ENCODE data around the gene ENTPD8. TPM values are rescaled to one million over a fixed set of nuclear protein-coding genes. Genes with fewer than 3 reads are reported as not detected.

ENTPD8 gene
- total and polyA plus RNA-seq, 2 of the 13 experiments (the other 11 are each of a cell fraction or from before 2014, with no cell fraction given), result 0.26 to 0.44 TPM

DNA sequence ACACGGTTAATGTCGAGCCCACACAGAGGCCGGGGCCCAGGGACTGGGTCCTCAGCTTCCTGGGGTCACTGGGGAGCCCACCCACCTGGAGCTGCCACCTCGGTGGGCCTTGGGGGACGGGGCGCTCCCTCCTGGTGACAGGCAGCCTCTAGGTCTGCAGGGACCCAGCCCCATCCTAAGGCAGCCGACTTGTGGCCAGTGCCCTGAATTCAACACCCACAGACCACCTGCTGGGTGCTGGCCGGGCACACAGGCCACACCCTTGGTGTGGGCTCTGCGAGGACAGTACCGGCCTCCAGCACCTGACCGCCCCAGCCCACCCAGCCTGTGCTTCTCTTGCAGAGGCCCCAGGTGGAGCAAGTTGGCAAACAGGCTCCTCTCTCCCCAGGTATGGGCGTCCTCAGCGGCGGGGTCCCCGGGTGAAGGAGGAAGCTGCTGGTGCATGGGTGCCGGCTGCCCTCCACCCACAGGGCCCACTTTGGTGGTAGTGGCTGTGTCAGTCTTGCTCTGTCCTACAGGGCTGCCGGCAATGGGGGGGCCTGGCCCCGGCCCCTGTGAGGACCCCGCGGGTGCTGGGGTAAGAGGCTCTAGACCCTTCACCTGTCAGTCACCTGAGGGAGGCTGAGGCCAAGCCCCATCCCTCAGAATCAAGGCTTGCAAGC, 8.3 kb downstream of the ENTPD8 start:
- Histone ChIP-seq H3K36me3 (replicated peaks in 1 of 2; ENCODE audit: control insufficient read depth in 1 of 2, insufficient read depth in 2 of 2, low read length in 2 of 2) (no peaks in the 10 kb centered on the region), H3K4me2 (ENCODE audit: low read depth, low read length) (no peak overlapping the region), H3K27me3 (ENCODE audit: control insufficient read depth in 1 of 2, insufficient read depth in 2 of 2, low read length in 2 of 2) (peaks cover 8 to 19% of the 10 kb centered on the region in 2 experiments; a peak in 3 of 5 replicates), H3K79me2 (ENCODE audit: insufficient read depth, low read length) (no peaks in the 10 kb centered on the region), H3K4me3 (replicated peaks in 1 of 3; ENCODE audit: insufficient read depth in 1 of 3, low read depth in 2 of 3, low read length in 3 of 3) (no peak overlapping the region), H3K9ac (ENCODE audit: insufficient read depth, low read depth, low read length) (no peak overlapping the region), H4K20me1 (ENCODE audit: insufficient read depth, low read length) (no peaks in the 10 kb centered on the region), H3K9me3 (ENCODE audit: low read length) (no peaks in the 10 kb centered on the region), H2AFZ (ENCODE audit: low read length) (no peak overlapping the region), H3K4me1 (ENCODE audit: insufficient read depth, low read length) (peaks cover 23% of the 10 kb centered on the region), H3K27ac (ENCODE audit: extremely low read length, insufficient read depth, low read length) (no peak overlapping the region)
- BruUV-seq (replicated peaks), result no TSS peak
- 58% methylated on average over 4 of the region's 20 CpGs for WGBS (ENCODE audit: low lambda C conversion rate)
- no peak for FAIRE-seq
- DNase-seq (ENCODE audit: low spot score), result no peak
- no peak for ATAC-seq
- ChIA-PET CTCF (ENCODE audit: low intra/inter-chr PET ratio, low total read pairs) (no interaction called here), POLR2A (interaction anchor here (0.7 to 1.9 kb wide), 2 partner anchors 9 to 23 kb away, joined by 5 to 7 read pairs; partner anchors contain the start of gene ENTPD8)
- intact Hi-C loops (cut with micrococcal nuclease; ENCODE audit: unreplicated experiment), result no loop called here
- TF ChIP-seq TCF7L2 (IDR thresholded peaks at IDR 0.05; ENCODE audit: low read depth, low read length) (no peak), AGO1 (IDR thresholded peaks at IDR 0.05; ENCODE audit: low read depth, low read length, poor library complexity, severe bottlenecking) (peak; percentile 8)
- in situ Hi-C loops (cut with HindIII; ENCODE audit: extremely low pct_ligation_motif_present, low pct_unique_long_range_greater_than_20kb), result no loop called here

DNA sequence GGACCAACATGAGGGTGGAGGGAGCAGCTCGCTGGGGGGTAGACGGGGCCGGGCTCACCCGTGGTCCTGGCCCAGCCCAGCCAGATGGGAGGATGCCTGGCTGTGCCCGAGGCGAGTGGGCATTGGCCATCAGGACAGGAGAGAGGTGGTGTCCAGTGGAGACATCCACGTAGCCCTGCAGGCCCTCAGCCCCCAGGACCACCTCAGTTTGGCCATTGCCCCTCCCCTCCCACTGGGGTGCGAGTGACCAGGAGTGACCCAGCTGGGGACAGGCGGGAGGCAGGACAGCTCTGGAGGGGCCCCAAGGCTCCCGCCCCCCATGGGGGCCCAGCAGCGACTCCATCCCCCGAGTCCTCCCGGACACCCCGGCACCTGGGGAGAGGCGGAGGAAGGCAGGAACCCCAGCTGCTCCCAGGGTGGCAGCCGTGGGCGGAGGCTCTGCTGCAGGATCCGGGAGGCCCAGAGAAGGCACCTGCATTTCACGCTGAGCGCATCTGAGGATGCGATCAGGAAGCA, 9.7 kb downstream of the ENTPD8 start:
- Histone ChIP-seq H4K20me1 (ENCODE audit: insufficient read depth, low read length) (no peaks in the 10 kb centered on the region), H3K79me2 (ENCODE audit: insufficient read depth, low read length) (no peaks in the 10 kb centered on the region), H3K9me3 (ENCODE audit: low read length) (no peaks in the 10 kb centered on the region), H3K27ac (ENCODE audit: extremely low read length, insufficient read depth, low read length) (no peak overlapping the region), H3K4me3 (replicated peaks in 1 of 3; ENCODE audit: insufficient read depth in 1 of 3, low read depth in 2 of 3, low read length in 3 of 3) (no peak overlapping the region), H3K4me1 (ENCODE audit: insufficient read depth, low read length) (peaks cover 16% of the 10 kb centered on the region), H3K36me3 (replicated peaks in 1 of 2; ENCODE audit: control insufficient read depth in 1 of 2, insufficient read depth in 2 of 2, low read length in 2 of 2) (no peaks in the 10 kb centered on the region), H2AFZ (ENCODE audit: low read length) (no peak overlapping the region), H3K4me2 (ENCODE audit: low read depth, low read length) (no peak overlapping the region), H3K9ac (ENCODE audit: insufficient read depth, low read depth, low read length) (no peak overlapping the region), H3K27me3 (ENCODE audit: control insufficient read depth in 1 of 2, insufficient read depth in 2 of 2, low read length in 2 of 2) (peaks cover under 1 to 6% of the 10 kb centered on the region in 2 experiments; a peak in 3 of 5 replicates)
- ATAC-seq (no peak), FAIRE-seq (no peak), DNase-seq (ENCODE audit: low spot score) (no peak)
- ChIA-PET POLR2A (interaction anchor here (1.9 kb wide), 1 partner anchor 10 kb away, joined by 7 read pairs; the partner anchor contains the start of gene ENTPD8), CTCF (ENCODE audit: low intra/inter-chr PET ratio, low total read pairs) (no interaction called here)
- in situ Hi-C loops (cut with HindIII; ENCODE audit: extremely low pct_ligation_motif_present, low pct_unique_long_range_greater_than_20kb), result no loop called here
- 75% methylated on average over 7 of the region's 21 CpGs for WGBS (ENCODE audit: low lambda C conversion rate)
- TF ChIP-seq, protein P1, sequence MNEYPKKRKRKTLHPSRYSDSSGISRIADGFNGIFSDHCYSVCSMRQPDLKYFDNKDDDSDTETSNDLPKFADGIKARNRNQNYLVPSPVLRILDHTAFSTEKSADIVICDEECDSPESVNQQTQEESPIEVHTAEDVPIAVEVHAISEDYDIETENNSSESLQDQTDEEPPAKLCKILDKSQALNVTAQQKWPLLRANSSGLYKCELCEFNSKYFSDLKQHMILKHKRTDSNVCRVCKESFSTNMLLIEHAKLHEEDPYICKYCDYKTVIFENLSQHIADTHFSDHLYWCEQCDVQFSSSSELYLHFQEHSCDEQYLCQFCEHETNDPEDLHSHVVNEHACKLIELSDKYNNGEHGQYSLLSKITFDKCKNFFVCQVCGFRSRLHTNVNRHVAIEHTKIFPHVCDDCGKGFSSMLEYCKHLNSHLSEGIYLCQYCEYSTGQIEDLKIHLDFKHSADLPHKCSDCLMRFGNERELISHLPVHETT (CRISPR knock-in tag; conservative IDR thresholded peaks at IDR 0.05), result no peak
- no TSS peak for BruUV-seq (replicated peaks)
- intact Hi-C loops (cut with micrococcal nuclease; ENCODE audit: unreplicated experiment), result no loop called here
